Neutrophil (primary cell): ENCODE results near the gene OXER1.

Experiments used
- H3K27ac ChIP-seq: fragments of 200-600 bp; sonication (generic); 2 replicates; pipeline ENCODE4 v1.5.1; 2016; ENCODE audit warnings: mild to moderate bottlenecking, moderate library complexity
- H3K27me3 ChIP-seq: fragments of 200-600 bp; sonication (generic); 2 replicates; pipeline ENCODE4 v1.6.0; 2016; ENCODE audit warnings: mild to moderate bottlenecking
- H3K36me3 ChIP-seq: fragments of 200-600 bp; sonication (generic); 2 replicates; pipeline ENCODE4 v1.5.1; 2017
- H3K4me1 ChIP-seq, 2 experiments: fragments of 200-600 bp in 1 of 2; sonication (generic) in 1 of 2; 1 replicate in 1 of 2; 2 replicates in 1 of 2; pipeline versions ENCODE4 v1.5.1 to v1.6.1; 2013 to 2016; ENCODE audit warnings: low read depth in 1 of 2, low read length in 1 of 2, mild to moderate bottlenecking in 1 of 2, moderate library complexity in 1 of 2; ENCODE audit not compliant: control insufficient read depth in 1 of 2, insufficient read depth in 1 of 2
- H3K4me3 ChIP-seq, 2 experiments: fragments of 200-600 bp in 1 of 2; sonication (generic) in 1 of 2; 1 replicate in 1 of 2; 2 replicates in 1 of 2; pipeline ENCODE4 v1.5.1; 2013 to 2016; ENCODE audit warnings: low read depth in 1 of 2, low read length in 1 of 2, mild to moderate bottlenecking in 1 of 2, moderate library complexity in 1 of 2
- H3K9me3 ChIP-seq: fragments of 200-600 bp; sonication (generic); 2 replicates; pipeline ENCODE4 v1.5.1; 2016
- CTCF ChIP-seq: fragments of 200-600 bp; sonication (generic); IDR thresholded peaks from 2 replicates; pipeline ENCODE4 v1.5.1; 2016; ENCODE audit warnings: antibody characterized with exemption

Gene OXER1

GRCh38 chr2:42775186-42775585 is 11.3 kb upstream of the OXER1 start:
- Histone ChIP-seq H3K36me3 (no peaks in the 10 kb centered on the region), H3K27ac (no peak overlapping the region), H3K27me3 (no peaks in the 10 kb centered on the region), H3K4me3 (no peak overlapping the region), H3K9me3 (no peaks in the 10 kb centered on the region), H3K4me1 (peaks cover 5 to 6% of the 10 kb centered on the region in 2 experiments)
- TF ChIP-seq CTCF: no peak

GRCh38 chr2:42771546-42772153 is 7.7 kb upstream of the OXER1 start:
- no peak overlapping the region for H3K4me3 ChIP-seq
- no peak overlapping the region for H3K27ac ChIP-seq
- no peak for TF ChIP-seq CTCF
- no peaks in the 10 kb centered on the region for H3K27me3 ChIP-seq
- H3K36me3 ChIP-seq: no peaks in the 10 kb centered on the region
- peaks cover 28 to 37% of the 10 kb centered on the region in 2 experiments for H3K4me1 ChIP-seq
- no peaks in the 10 kb centered on the region for H3K9me3 ChIP-seq

DNA sequence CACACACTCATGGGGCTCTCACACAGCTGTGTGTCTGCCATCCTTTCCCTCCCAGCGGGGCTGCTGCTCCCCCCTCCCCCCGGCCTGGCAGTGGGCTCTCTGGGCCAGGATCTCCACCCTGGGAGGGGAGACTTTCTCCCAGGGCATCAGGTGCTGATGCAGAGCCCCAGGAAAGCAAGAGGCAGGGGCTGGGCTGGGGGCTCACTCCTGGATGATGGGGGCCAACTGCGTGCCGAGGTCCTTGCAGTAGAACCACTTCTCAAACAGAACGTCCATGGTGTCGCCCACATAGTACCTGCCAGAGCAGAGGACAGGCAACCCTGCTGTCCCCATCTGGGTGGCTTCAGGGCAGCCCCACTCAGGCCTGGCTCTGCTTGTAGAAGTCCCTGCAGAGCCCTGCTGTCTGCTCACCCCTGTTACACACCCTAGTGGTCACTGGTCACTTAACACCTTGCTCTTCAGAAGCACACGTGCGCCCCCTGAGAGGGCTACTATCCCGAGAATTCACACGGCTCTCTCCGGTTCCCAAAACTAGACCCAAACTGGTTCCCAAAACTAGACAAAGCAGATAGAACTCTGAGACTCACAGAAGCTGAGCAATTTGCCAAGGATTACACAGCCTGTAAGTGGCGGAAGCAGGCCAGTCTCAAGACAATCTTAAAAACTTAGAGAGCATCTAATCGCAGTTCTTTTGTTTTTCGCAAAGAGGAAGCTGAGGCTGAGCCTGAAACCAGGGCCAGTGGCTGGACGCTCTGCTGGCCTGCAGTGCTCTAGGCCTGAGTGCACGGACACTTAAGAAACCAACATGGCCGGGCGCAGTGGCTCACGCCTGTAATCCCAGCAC is 6.6 kb upstream of the OXER1 start:
- Histone ChIP-seq H3K9me3 (no peaks in the 10 kb centered on the region), H3K27ac (peak overlapping the region; percentile 10), H3K36me3 (no peaks in the 10 kb centered on the region), H3K4me3 (no peak overlapping the region), H3K27me3 (no peaks in the 10 kb centered on the region), H3K4me1 (peaks cover 38 to 48% of the 10 kb centered on the region in 2 experiments)
- TF ChIP-seq CTCF: peak; percentile 66

DNA sequence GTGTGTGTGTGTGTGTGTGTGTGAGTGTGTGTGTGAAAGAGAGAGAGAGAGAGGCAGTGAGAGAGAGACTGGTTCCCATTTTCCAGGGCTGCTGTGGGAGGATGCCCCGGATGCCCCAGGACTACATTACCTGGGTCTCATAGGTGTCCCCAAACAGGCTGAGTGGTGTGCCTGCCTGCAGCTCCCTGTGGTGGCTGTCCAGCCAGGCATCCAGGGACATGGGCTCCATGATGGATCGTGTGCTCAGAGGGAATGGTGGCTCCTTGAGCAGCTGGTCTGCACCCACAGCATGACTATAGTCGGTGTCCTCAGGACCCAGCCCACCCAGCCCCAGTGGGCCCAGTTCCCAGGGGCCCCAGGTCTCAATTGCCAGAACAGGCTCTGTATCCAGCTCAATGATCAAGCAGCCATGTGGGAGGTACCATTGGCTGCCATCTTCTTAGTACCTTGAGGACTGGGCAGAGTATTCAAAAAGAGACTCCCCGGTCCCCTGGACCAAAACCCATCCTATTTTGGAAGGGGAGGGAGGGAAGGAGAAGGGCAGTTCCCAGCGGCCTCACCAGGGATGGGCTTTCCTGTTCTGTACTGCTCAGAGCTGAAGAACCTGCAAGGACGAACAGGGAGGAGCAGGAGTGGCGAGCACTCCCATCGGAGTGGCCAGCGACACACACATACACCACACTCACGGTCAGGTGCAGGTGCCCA is 5.8 kb upstream of the OXER1 start:
- Histone ChIP-seq H3K27ac (peak overlapping the region; percentile 11), H3K4me1 (peaks cover 43 to 52% of the 10 kb centered on the region in 2 experiments), H3K36me3 (no peaks in the 10 kb centered on the region), H3K4me3 (no peak overlapping the region), H3K27me3 (no peaks in the 10 kb centered on the region), H3K9me3 (no peaks in the 10 kb centered on the region)
- TF ChIP-seq CTCF: no peak

DNA sequence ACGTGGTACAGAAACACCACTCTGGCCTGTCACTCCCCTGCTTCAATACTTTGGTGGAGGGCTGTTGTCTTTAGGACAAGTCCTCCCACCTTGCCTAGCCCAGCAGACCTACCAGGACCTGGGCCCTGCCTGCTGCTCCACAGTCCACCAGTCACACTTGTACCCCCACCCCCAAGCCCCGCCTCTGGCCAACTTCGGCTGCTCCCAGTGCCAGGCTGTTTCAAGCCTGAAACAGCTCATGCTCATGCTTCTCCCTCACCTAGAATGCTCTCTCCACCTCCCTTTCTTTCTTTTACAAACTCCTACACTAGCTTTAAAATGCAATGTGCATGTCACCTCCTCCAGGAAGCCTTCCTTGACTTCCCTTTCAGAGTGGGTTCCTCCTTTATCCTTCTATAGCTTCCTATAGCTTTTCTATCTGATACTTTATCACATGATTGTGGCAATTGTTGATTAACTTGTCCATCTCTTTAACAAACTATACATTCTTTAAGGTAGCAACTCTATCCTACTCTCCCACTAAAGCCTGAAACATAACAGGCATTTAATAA is 4.8 kb upstream of the OXER1 start:
- Histone ChIP-seq H3K36me3 (no peaks in the 10 kb centered on the region), H3K27ac (peak overlapping the region; percentile 24), H3K4me1 (peaks cover 53 to 62% of the 10 kb centered on the region in 2 experiments), H3K9me3 (no peaks in the 10 kb centered on the region), H3K4me3 (no peak overlapping the region), H3K27me3 (no peaks in the 10 kb centered on the region)
- TF ChIP-seq CTCF: no peak
